H9 (cell line): ENCODE results near the gene PLXNA4. TPM values are rescaled to one million over a fixed set of nuclear protein-coding genes. Genes with fewer than 3 reads are reported as not detected.

Source experiments
- DNase-seq: peaks from one replicate; pipeline ENCODE4 v3.0.0-alpha.2; 2017
- H2AFZ ChIP-seq: one replicate; pipeline ENCODE4 v1.6.1; 2013; ENCODE audit warnings: mild to moderate bottlenecking, low read length, control low read depth, moderate library complexity
- H2AK5ac ChIP-seq: 2 replicates; pipeline ENCODE4 v1.6.1; 2013; ENCODE audit warnings: low read length, control low read depth, mixed read lengths; ENCODE audit not compliant: insufficient read length
- H2BK120ac ChIP-seq: one replicate; pipeline ENCODE4 v1.6.1; 2013; ENCODE audit warnings: low read depth, mild to moderate bottlenecking, low read length, control low read depth, inconsistent platforms; ENCODE audit not compliant: poor library complexity, severe bottlenecking
- H2BK12ac ChIP-seq: 2 replicates; pipeline ENCODE4 v1.6.1; 2013; ENCODE audit warnings: low read length, control low read depth, mixed read lengths, low read depth; ENCODE audit not compliant: insufficient read length
- H2BK15ac ChIP-seq: 2 replicates; pipeline ENCODE4 v1.6.1; 2013; ENCODE audit warnings: low read depth, low read length, control low read depth
- H2BK20ac ChIP-seq: one replicate; pipeline ENCODE4 v1.6.1; 2013; ENCODE audit warnings: low read depth, mild to moderate bottlenecking, low read length, control low read depth, inconsistent platforms; ENCODE audit not compliant: poor library complexity, severe bottlenecking
- H2BK5ac ChIP-seq: 2 replicates; pipeline ENCODE4 v1.6.1; 2013; ENCODE audit warnings: low read length, control low read depth, mixed read lengths; ENCODE audit not compliant: insufficient read length
- H3K14ac ChIP-seq: 2 replicates; pipeline ENCODE4 v1.6.1; 2013; ENCODE audit warnings: low read length, control low read depth; ENCODE audit not compliant: insufficient read depth
- H3K18ac ChIP-seq: 2 replicates; pipeline ENCODE4 v1.6.1; 2013; ENCODE audit warnings: low read depth, mild to moderate bottlenecking, mixed read lengths, low read length, control low read depth; ENCODE audit not compliant: insufficient read length
- H3K23ac ChIP-seq: 2 replicates; pipeline ENCODE4 v1.6.1; 2013; ENCODE audit warnings: low read length, control low read depth, mixed read lengths, low read depth; ENCODE audit not compliant: insufficient read length
- H3K23me2 ChIP-seq: 2 replicates; pipeline ENCODE4 v1.6.1; 2013; ENCODE audit warnings: low read depth, mild to moderate bottlenecking, mixed read lengths, low read length, control low read depth; ENCODE audit not compliant: insufficient read length, poor library complexity, severe bottlenecking
- H3K27ac ChIP-seq: 2 replicates; pipeline ENCODE4 v1.5.1; 2013; ENCODE audit warnings: low read length, control low read depth, mixed read lengths, low read depth; ENCODE audit not compliant: insufficient read length
- H3K27me3 ChIP-seq: 2 replicates; pipeline ENCODE4 v1.6.1; 2013; ENCODE audit warnings: low read length, control low read depth, inconsistent platforms; ENCODE audit not compliant: insufficient read depth
- H3K4ac ChIP-seq: 2 replicates; pipeline ENCODE4 v1.6.1; 2013; ENCODE audit warnings: low read depth, mild to moderate bottlenecking, control low read depth, inconsistent platforms, low read length, moderate library complexity
- H3K4me1 ChIP-seq: 2 replicates; pipeline ENCODE4 v1.6.1; 2013; ENCODE audit warnings: low read length, control low read depth, inconsistent platforms; ENCODE audit not compliant: insufficient read depth
- H3K4me2 ChIP-seq: 2 replicates; pipeline ENCODE4 v1.6.1; 2013; ENCODE audit warnings: low read length, control low read depth, mixed read lengths; ENCODE audit not compliant: insufficient read length, insufficient read depth
- H3K56ac ChIP-seq: 2 replicates; pipeline ENCODE4 v1.6.1; 2013; ENCODE audit warnings: low read depth, mild to moderate bottlenecking, mixed read lengths, low read length, control low read depth; ENCODE audit not compliant: insufficient read length
- H3K79me1 ChIP-seq: 2 replicates; pipeline ENCODE4 v1.6.1; 2013; ENCODE audit warnings: low read depth, mild to moderate bottlenecking, moderate library complexity, low read length, control low read depth, inconsistent platforms; ENCODE audit not compliant: insufficient read depth, poor library complexity, severe bottlenecking
- H3K79me2 ChIP-seq: 2 replicates; pipeline ENCODE4 v1.6.1; 2013; ENCODE audit warnings: low read length, control low read depth, inconsistent platforms; ENCODE audit not compliant: insufficient read depth
- H3K9ac ChIP-seq: 2 replicates; pipeline ENCODE4 v1.6.1; 2013; ENCODE audit warnings: low read length, control low read depth, mixed read lengths; ENCODE audit not compliant: insufficient read length; ENCODE audit errors: extremely low read depth
- H3K9me3 ChIP-seq: one replicate; pipeline ENCODE4 v1.6.1; 2013; ENCODE audit warnings: low read depth, low read length, inconsistent platforms; ENCODE audit not compliant: control insufficient read depth
- H3T11ph ChIP-seq: one replicate; pipeline ENCODE4 v1.6.1; 2013; ENCODE audit warnings: mild to moderate bottlenecking, low read length, control low read depth, inconsistent platforms
- H4K20me1 ChIP-seq: one replicate; pipeline ENCODE4 v1.6.1; 2013; ENCODE audit not compliant: control insufficient read depth, insufficient read length, insufficient read depth
- H4K5ac ChIP-seq: 2 replicates; pipeline ENCODE4 v1.6.1; 2013; ENCODE audit warnings: low read depth, mild to moderate bottlenecking, mixed read lengths, low read length, control low read depth; ENCODE audit not compliant: insufficient read length
- H4K8ac ChIP-seq: replicated peaks from 2 replicates; pipeline ENCODE4 v1.6.1; 2013; ENCODE audit warnings: low read length, control low read depth, mixed read lengths, low read depth; ENCODE audit not compliant: insufficient read length
- H4K91ac ChIP-seq: 2 replicates; pipeline ENCODE4 v1.6.1; 2013; ENCODE audit warnings: low read depth, mild to moderate bottlenecking, moderate library complexity, mixed read lengths, low read length, control low read depth; ENCODE audit not compliant: insufficient read length
- H3K27ac Mint-ChIP-seq, 3 experiments: 2 replicates in 2 of 3; 3 replicates in 1 of 3; pipeline ENCODE4 v1.8.0; 2020 to 2021; ENCODE audit warnings: mixed read lengths in 3 of 3, mild to moderate bottlenecking in 1 of 3, moderate library complexity in 1 of 3
- H3K27me3 Mint-ChIP-seq: 2 replicates; pipeline ENCODE4 v1.8.0; 2021; ENCODE audit warnings: low read depth, mild to moderate bottlenecking, moderate library complexity, mixed read lengths
- H3K36me3 Mint-ChIP-seq, 3 experiments: 2 replicates in 2 of 3; 3 replicates in 1 of 3; pipeline ENCODE4 v1.8.0; 2020 to 2021; ENCODE audit warnings: low read depth in 3 of 3, mixed read lengths in 3 of 3; ENCODE audit not compliant: insufficient read depth in 1 of 3
- H3K4me1 Mint-ChIP-seq, 2 experiments: 2 replicates each; pipeline ENCODE4 v1.8.0; 2020; ENCODE audit warnings: mixed read lengths in 2 of 2
- H3K4me3 Mint-ChIP-seq, 2 experiments: 2 replicates in 1 of 2; 3 replicates in 1 of 2; pipeline ENCODE4 v1.8.0; 2020 to 2021; ENCODE audit warnings: mild to moderate bottlenecking in 2 of 2, mixed read lengths in 2 of 2, moderate library complexity in 1 of 2
- H3K9me3 Mint-ChIP-seq, 2 experiments: 2 replicates in 1 of 2; 3 replicates in 1 of 2; pipeline ENCODE4 v1.8.0; 2020; ENCODE audit warnings: mild to moderate bottlenecking in 2 of 2, mixed read lengths in 2 of 2, moderate library complexity in 1 of 2
- CTCF ChIP-seq: fragments of 200-600 bp; sonication (generic); conservative IDR thresholded peaks from 3 replicates; pipeline ENCODE4 v1.8.0; 2021; ENCODE audit warnings: antibody characterized with exemption, mild to moderate bottlenecking
- WGBS: extraction: QIAGEN DNeasy Blood & Tissue Kit; methylation state at CpG from one replicate; pipeline ENCODE4 v1.1.7; 2013; ENCODE audit warnings: missing lambda C conversion rate, low lambda C conversion rate, mixed read lengths; ENCODE audit not compliant: insufficient read length; ENCODE audit errors: extremely low coverage; 5-methylcytosine and 5-hydroxymethylcytosine counted together
- total RNA-seq: library from RNA; stranded (reverse); gene quantifications from 2 replicates; pipeline ENCODE4 v1.2.1, GENCODE V29; 2021

The PLXNA4 gene
- total RNA-seq, 1 experiment from 2014 or later: 0.35 TPM

DNA sequence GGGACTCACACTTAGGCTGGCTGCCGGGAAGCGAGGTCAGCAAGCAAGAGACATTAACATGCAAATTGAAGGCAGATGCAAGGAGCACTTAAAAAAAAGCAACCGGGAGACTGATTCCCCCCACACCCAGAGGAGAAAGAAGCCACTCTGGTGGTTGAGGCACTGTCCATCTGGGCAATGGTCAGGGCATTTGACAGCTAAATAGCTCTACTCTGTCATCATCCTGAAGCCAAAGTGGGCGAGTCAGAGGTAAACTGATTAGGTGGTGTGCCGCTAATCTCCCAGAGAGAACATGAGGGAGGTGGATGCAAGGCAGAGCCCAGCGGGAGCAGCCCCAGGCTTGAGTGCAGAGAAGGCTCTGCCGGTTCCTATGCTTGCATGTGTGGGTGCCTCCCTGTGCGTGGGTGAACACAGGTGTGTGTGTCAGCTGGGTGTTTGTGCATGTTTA, 100.6 kb downstream of the PLXNA4 start:
- H2BK120ac ChIP-seq: no peak overlapping the region
- Mint-ChIP-seq H3K4me3 (peak overlapping the region; percentile 37 to 56), H3K27ac (0 out of 7 replicates have a peak overlapping the region, but pooled peaks of 1 of the 3 experiments have one; percentile 18), H3K4me1 (peaks cover 19 to 33% of the 10 kb centered on the region in 2 experiments), H3K36me3 (no peaks in the 10 kb centered on the region), H3K9me3 (no peaks in the 10 kb centered on the region), H3K27me3 (peaks cover 22% of the 10 kb centered on the region)
- H3K4me1 ChIP-seq: peaks cover 6% of the 10 kb centered on the region; the same call in 1 of the 2 replicates
- H2BK20ac ChIP-seq: no peak overlapping the region
- no peak overlapping the region for H2BK15ac ChIP-seq
- no peak overlapping the region for H2BK5ac ChIP-seq
- H3K9ac ChIP-seq: no peak overlapping the region
- H3K27ac ChIP-seq: no peak overlapping the region
- no peak overlapping the region for H4K8ac ChIP-seq
- peak; percentile 43 for DNase-seq
- H2AFZ ChIP-seq: peak overlapping the region; percentile 79
- H3K4me2 ChIP-seq: peak overlapping the region; percentile 56
- TF ChIP-seq CTCF: no peak
- no peak overlapping the region for H4K91ac ChIP-seq
- no CpG with 5 or more reads among the region's 8 CpGs for WGBS
- no peak overlapping the region for H2BK12ac ChIP-seq
- H3K14ac ChIP-seq: no peak overlapping the region
- no peaks in the 10 kb centered on the region for H3K23me2 ChIP-seq
- no peak overlapping the region for H3K18ac ChIP-seq
- no peak overlapping the region for H3T11ph ChIP-seq
- H2AK5ac ChIP-seq: no peak overlapping the region
- H4K5ac ChIP-seq: no peak overlapping the region
- H3K9me3 ChIP-seq: no peaks in the 10 kb centered on the region
- no peak overlapping the region for H3K4ac ChIP-seq
- no peaks in the 10 kb centered on the region for H3K79me1 ChIP-seq
- no peak overlapping the region for H3K56ac ChIP-seq
- H3K27me3 ChIP-seq: no peaks in the 10 kb centered on the region
- no peaks in the 10 kb centered on the region for H4K20me1 ChIP-seq
- no peak overlapping the region for H3K23ac ChIP-seq
- no peaks in the 10 kb centered on the region for H3K79me2 ChIP-seq
